NK-92 (cell line): ENCODE measurements around the gene SORBS1.

Experiments used
- DNase-seq: peaks from one replicate; lab custom pipeline; 2025; ENCODE audit not compliant: unreplicated experiment; lab: John Stamatoyannopoulos, UW

SORBS1 gene

GRCh38 chr10:95566136-95566535 is 5.0 kb upstream of the SORBS1 start:
- DNase-seq: no peak

- DNase-seq: no peak
These were observed 4.2 kb upstream of the SORBS1 start for GRCh38 chr10:95565336-95565735.

GRCh38 chr10:95564291-95564690 is 3.1 kb upstream of the SORBS1 start:
- DNase-seq: no peak

- no peak for DNase-seq
These were observed 1.3 kb upstream of the SORBS1 start for GRCh38 chr10:95562341-95562965.

GRCh38 chr10:95561864-95562177 is 650 bp upstream of the SORBS1 start:
- no peak for DNase-seq

GRCh38 chr10:95560278-95561176 is 644 bp downstream of the SORBS1 start:
- DNase-seq: no peak

- DNase-seq: no peak
These were observed 1.3 kb downstream of the SORBS1 start for GRCh38 chr10:95559896-95560277.

- no peak for DNase-seq
These were observed 1.7 kb downstream of the SORBS1 start for GRCh38 chr10:95559471-95559870.

GRCh38 chr10:95558593-95559320 is 2.4 kb downstream of the SORBS1 start:
- DNase-seq: no peak

- no peak for DNase-seq
These were observed 4.0 kb downstream of the SORBS1 start for GRCh38 chr10:95556994-95557767.

- no peak for DNase-seq
These were observed 7.5 kb downstream of the SORBS1 start for GRCh38 chr10:95553674-95554073.

GRCh38 chr10:95552679-95553342 is 8.4 kb downstream of the SORBS1 start:
- no peak for DNase-seq

- DNase-seq: no peak
These were observed 11.0 kb downstream of the SORBS1 start for GRCh38 chr10:95550073-95550672.

- no peak for DNase-seq
These were observed 13.3 kb downstream of the SORBS1 start for GRCh38 chr10:95547791-95548435.

GRCh38 chr10:95547197-95547596 is 14.0 kb downstream of the SORBS1 start:
- no peak for DNase-seq

GRCh38 chr10:95545981-95546380 is 15.2 kb downstream of the SORBS1 start:
- no peak for DNase-seq

- no peak for DNase-seq
These were observed 16.2 kb downstream of the SORBS1 start for GRCh38 chr10:95544783-95545500.

GRCh38 chr10:95543459-95543858 is 17.7 kb downstream of the SORBS1 start:
- DNase-seq: no peak

- no peak for DNase-seq
These were observed 18.4 kb downstream of the SORBS1 start for GRCh38 chr10:95542761-95543160.
